GM21825 (cell line): ENCODE data around the gene P2RY14.
"Not testable (repeated sequence)": the region's sequence is repeated elsewhere in the genome, so short reads cannot be mapped to it uniquely, and the experiment has no call there.

Source experiments
- ATAC-seq: cut with Tn5 transposase; IDR thresholded peaks from one replicate; pipeline ENCODE4 v1.9.1; 2021; ENCODE audit warnings: mild to moderate bottlenecking, moderate library complexity; ENCODE audit not compliant: unreplicated experiment

P2RY14 gene

GRCh38 chr3:151262871-151263525 is 15.3 kb downstream of the P2RY14 start:
- no peak for ATAC-seq

- ATAC-seq, result no peak
These were observed 18.7 kb downstream of the P2RY14 start for GRCh38 chr3:151259664-151260063.

- no peak for ATAC-seq
These were observed 21.6 kb downstream of the P2RY14 start for GRCh38 chr3:151256749-151257148.

GRCh38 chr3:151248772-151249337 is 29.5 kb downstream of the P2RY14 start:
- ATAC-seq, result no peak

GRCh38 chr3:151242006-151242405 is 36.3 kb downstream of the P2RY14 start:
- ATAC-seq, result not testable (repeated sequence)

- no peak for ATAC-seq
These were observed 41.6 kb downstream of the P2RY14 start for GRCh38 chr3:151236736-151237135.

GRCh38 chr3:151236316-151236715 is 42.0 kb downstream of the P2RY14 start:
- ATAC-seq, result no peak

- no peak for ATAC-seq
These were observed 43.5 kb downstream of the P2RY14 start for GRCh38 chr3:151234825-151235224.

- no peak for ATAC-seq
These were observed 45.4 kb downstream of the P2RY14 start for GRCh38 chr3:151232991-151233390.

GRCh38 chr3:151232403-151232802 is 45.9 kb downstream of the P2RY14 start:
- ATAC-seq, result not testable (repeated sequence)

GRCh38 chr3:151230646-151231045 is 47.7 kb downstream of the P2RY14 start:
- peak; percentile 53 for ATAC-seq

GRCh38 chr3:151228666-151229040 is 49.7 kb downstream of the P2RY14 start:
- ATAC-seq, result peak; percentile 28

- ATAC-seq, result peak; percentile 83
These were observed 50.3 kb downstream of the P2RY14 start for GRCh38 chr3:151227807-151228665.

GRCh38 chr3:151227266-151227806 is 51.0 kb downstream of the P2RY14 start:
- peak; percentile 22 for ATAC-seq

- ATAC-seq, result no peak
These were observed 51.5 kb downstream of the P2RY14 start for GRCh38 chr3:151226825-151227224.

GRCh38 chr3:151226088-151226563 is 52.2 kb downstream of the P2RY14 start:
- ATAC-seq, result no peak

- no peak for ATAC-seq
These were observed 53.0 kb downstream of the P2RY14 start for GRCh38 chr3:151225040-151225975.

GRCh38 chr3:151224268-151224866 is 54.0 kb downstream of the P2RY14 start:
- ATAC-seq, result no peak

- no peak for ATAC-seq
These were observed 59.3 kb downstream of the P2RY14 start for GRCh38 chr3:151219056-151219455.

- no peak for ATAC-seq
These were observed 60.2 kb downstream of the P2RY14 start for GRCh38 chr3:151218136-151218535.
